ENCODE data around the gene BDNF. TPM values are rescaled to one million over a fixed set of nuclear protein-coding genes. Genes with fewer than 3 reads are reported as not detected.

Gene BDNF
- total RNA-seq, 2 donors from 2014 or later = 0.33 TPM; not detected in 1

GRCh38 chr11:27622541-27623300 lies 77.5 kb downstream of the BDNF start:
- no peaks in the 10 kb centered on the region for H3K9me3 Mint-ChIP-seq
- peaks cover 3% of the 10 kb centered on the region for H3K36me3 Mint-ChIP-seq (ENCODE audit: low read depth)

DNA sequence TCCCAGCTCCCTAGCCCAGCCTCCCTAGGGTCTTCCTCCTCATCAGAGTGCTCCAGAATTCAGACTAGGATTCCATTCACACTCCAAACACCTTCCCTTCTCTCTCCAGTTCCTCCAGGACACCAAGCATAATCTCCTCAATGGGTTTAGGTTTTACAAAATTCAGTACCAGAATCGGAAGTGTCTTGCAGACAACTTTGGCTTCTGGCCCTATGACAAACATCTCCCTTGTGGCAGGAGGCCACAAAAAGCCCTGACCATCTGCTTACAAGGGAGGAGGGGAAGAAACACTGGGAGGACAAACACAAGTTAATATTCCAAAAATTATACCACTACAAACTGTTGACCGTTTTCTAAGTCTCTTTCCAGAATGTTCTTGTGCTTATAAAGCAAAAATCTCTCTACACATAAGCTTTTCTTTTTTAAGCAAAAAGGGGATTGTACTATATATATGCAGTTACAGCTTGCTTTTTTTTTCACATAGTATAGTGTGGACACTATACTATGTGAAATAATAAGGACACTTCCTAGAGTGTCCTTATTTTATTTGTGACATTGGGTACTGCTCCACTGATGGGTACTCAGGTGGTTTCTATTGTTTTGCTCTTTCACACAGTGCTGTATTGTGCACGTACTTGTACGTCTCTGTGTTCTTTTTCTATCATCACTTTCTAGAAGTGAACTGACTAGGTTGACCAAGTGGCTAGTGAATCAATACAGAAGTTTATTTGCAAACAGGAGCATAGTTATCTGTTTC lies 78.7 kb downstream of the BDNF start:
- Histone ChIP-seq H3K36me3 (ENCODE audit: control insufficient read depth, insufficient read depth, low read length) (no peaks in the 10 kb centered on the region), H3K9me3 (ENCODE audit: control insufficient read depth, low read length) (no peaks in the 10 kb centered on the region), H3K27me3 (ENCODE audit: control insufficient read depth, insufficient read depth, low read length, poor library complexity, severe bottlenecking) (peaks cover 52% of the 10 kb centered on the region), H3K9ac (ENCODE audit: extremely low read depth, low read length, poor library complexity, severe bottlenecking) (no peak overlapping the region), H3K4me1 (ENCODE audit: control insufficient read depth, insufficient read depth, low read length) (no peaks in the 10 kb centered on the region), H3K27ac (ENCODE audit: low read depth, low read length) (no peak overlapping the region), H3K4me3 (ENCODE audit: low read length) (no peak overlapping the region)
- no peak overlapping the region for H3K4me3 Mint-ChIP-seq
- H3K27ac Mint-ChIP-seq = no peak overlapping the region
- WGBS, 2 experiments (ENCODE audit: insufficient coverage in 1 of 2, insufficient read length in 1 of 2) = 87 to 97% methylated on average over 2 to 4 of the region's 4 CpGs
- peaks cover 14% of the 10 kb centered on the region for H3K4me1 Mint-ChIP-seq
- H3K27me3 Mint-ChIP-seq (ENCODE audit: insufficient read depth) = peaks cover 62% of the 10 kb centered on the region
- TF ChIP-seq, protein P1, sequence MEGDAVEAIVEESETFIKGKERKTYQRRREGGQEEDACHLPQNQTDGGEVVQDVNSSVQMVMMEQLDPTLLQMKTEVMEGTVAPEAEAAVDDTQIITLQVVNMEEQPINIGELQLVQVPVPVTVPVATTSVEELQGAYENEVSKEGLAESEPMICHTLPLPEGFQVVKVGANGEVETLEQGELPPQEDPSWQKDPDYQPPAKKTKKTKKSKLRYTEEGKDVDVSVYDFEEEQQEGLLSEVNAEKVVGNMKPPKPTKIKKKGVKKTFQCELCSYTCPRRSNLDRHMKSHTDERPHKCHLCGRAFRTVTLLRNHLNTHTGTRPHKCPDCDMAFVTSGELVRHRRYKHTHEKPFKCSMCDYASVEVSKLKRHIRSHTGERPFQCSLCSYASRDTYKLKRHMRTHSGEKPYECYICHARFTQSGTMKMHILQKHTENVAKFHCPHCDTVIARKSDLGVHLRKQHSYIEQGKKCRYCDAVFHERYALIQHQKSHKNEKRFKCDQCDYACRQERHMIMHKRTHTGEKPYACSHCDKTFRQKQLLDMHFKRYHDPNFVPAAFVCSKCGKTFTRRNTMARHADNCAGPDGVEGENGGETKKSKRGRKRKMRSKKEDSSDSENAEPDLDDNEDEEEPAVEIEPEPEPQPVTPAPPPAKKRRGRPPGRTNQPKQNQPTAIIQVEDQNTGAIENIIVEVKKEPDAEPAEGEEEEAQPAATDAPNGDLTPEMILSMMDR (conservative IDR thresholded peaks at IDR 0.05) = no peak
- no peak for DNase-seq
- no peaks in the 10 kb centered on the region for H3K9me3 Mint-ChIP-seq
- H3K36me3 Mint-ChIP-seq (ENCODE audit: low read depth) = peaks cover 4% of the 10 kb centered on the region

More at GRCh38 chr11:27622541-27623300, 77.5 kb downstream of the BDNF start:
- Histone ChIP-seq H3K9me3 (ENCODE audit: control insufficient read depth, low read length) (no peaks in the 10 kb centered on the region), H3K27me3 (ENCODE audit: control insufficient read depth, insufficient read depth, low read length, poor library complexity, severe bottlenecking) (peaks cover 61% of the 10 kb centered on the region), H3K4me1 (ENCODE audit: control insufficient read depth, insufficient read depth, low read length) (no peaks in the 10 kb centered on the region), H3K9ac (ENCODE audit: extremely low read depth, low read length, poor library complexity, severe bottlenecking) (no peak overlapping the region), H3K4me3 (ENCODE audit: low read length) (no peak overlapping the region), H3K27ac (ENCODE audit: low read depth, low read length) (no peak overlapping the region), H3K36me3 (ENCODE audit: control insufficient read depth, insufficient read depth, low read length) (no peaks in the 10 kb centered on the region)
- TF ChIP-seq, protein P1 (conservative IDR thresholded peaks at IDR 0.05) = no peak
- Mint-ChIP-seq H3K27ac (no peak overlapping the region), H3K27me3 (ENCODE audit: insufficient read depth) (peaks cover 74% of the 10 kb centered on the region), H3K4me1 (peaks cover 12% of the 10 kb centered on the region), H3K4me3 (no peak overlapping the region)
- WGBS, 2 experiments (ENCODE audit: insufficient coverage in 1 of 2, insufficient read length in 1 of 2) = 83 to 84% methylated on average over 6 of the region's 6 CpGs
- no peak for DNase-seq

GRCh38 chr11:27619763-27620335 lies 80.4 kb downstream of the BDNF start:
- no peak for DNase-seq
- Mint-ChIP-seq H3K4me1 (peaks cover 14% of the 10 kb centered on the region), H3K27me3 (ENCODE audit: insufficient read depth) (peaks cover 45% of the 10 kb centered on the region), H3K4me3 (no peak overlapping the region), H3K27ac (no peak overlapping the region), H3K9me3 (no peaks in the 10 kb centered on the region), H3K36me3 (ENCODE audit: low read depth) (peaks cover 8% of the 10 kb centered on the region)
- Histone ChIP-seq H3K27ac (ENCODE audit: low read depth, low read length) (no peak overlapping the region), H3K4me1 (ENCODE audit: control insufficient read depth, insufficient read depth, low read length) (no peaks in the 10 kb centered on the region), H3K36me3 (ENCODE audit: control insufficient read depth, insufficient read depth, low read length) (no peaks in the 10 kb centered on the region), H3K9ac (ENCODE audit: extremely low read depth, low read length, poor library complexity, severe bottlenecking) (no peak overlapping the region), H3K27me3 (ENCODE audit: control insufficient read depth, insufficient read depth, low read length, poor library complexity, severe bottlenecking) (peaks cover 34% of the 10 kb centered on the region), H3K9me3 (ENCODE audit: control insufficient read depth, low read length) (no peaks in the 10 kb centered on the region), H3K4me3 (ENCODE audit: low read length) (no peak overlapping the region)
- 85 to 100% methylated on average over 1 of the region's 2 CpGs for WGBS, 2 experiments (ENCODE audit: insufficient coverage in 1 of 2, insufficient read length in 1 of 2)
- TF ChIP-seq, protein P1 (conservative IDR thresholded peaks at IDR 0.05) = no peak
